HepG2 (cell line): ENCODE results near the gene LRRC10B. TPM values are rescaled to one million over a fixed set of nuclear protein-coding genes. Genes with fewer than 3 reads are reported as not detected.

Source experiments
- ATAC-seq: fragments of 200-7000 bp; cut with Tn5 transposase; 3 replicates; pipeline ENCODE4 v1.9.1; 2020; ENCODE audit warnings: mild to moderate bottlenecking, moderate library complexity
- BruUV-seq: library from RNA; stranded (reverse); fragments of 400-500 nt; replicated peaks from 2 replicates; lab custom pipeline; 2021; lab: Mats Ljungman, UMichigan
- CTCF ChIA-PET: fragments of 300-600 bp; formaldehyde crosslinking; extraction: SDS; loops from one replicate; lab custom pipeline; 2021; ENCODE audit warnings: low total read pairs, inconsistent platforms, low intra/inter-chr PET ratio; lab: Yijun Ruan, JAX
- POLR2A ChIA-PET: fragments of 350-600 bp; sonication (Branson Sonifier 250); formaldehyde crosslinking; loops from one replicate; lab custom pipeline; 2020; ENCODE audit warnings: antibody characterized with exemption, inconsistent platforms; lab: Yijun Ruan, JAX
- DNase-seq: peaks from one replicate; pipeline ENCODE4 v3.0.0-alpha.2; 2015; ENCODE audit warnings: low spot score
- FAIRE-seq: peaks from 3 replicates; lab custom pipeline; 2011; peaks lifted over from hg19 to GRCh38; lab: Jason Lieb, UNC
- H2AFZ ChIP-seq: one replicate; pipeline ENCODE4 v1.6.1; 2011; ENCODE audit warnings: low read length, inconsistent platforms
- H3K27ac ChIP-seq: fragments of 300-600 bp; 3 replicates; pipeline ENCODE4 v1.8.0; 2011; ENCODE audit warnings: mixed run types, mild to moderate bottlenecking, mixed read lengths, low read length, inconsistent platforms; ENCODE audit not compliant: insufficient read depth; ENCODE audit errors: extremely low read length
- H3K27me3 ChIP-seq, 2 experiments: fragments of 200-600 bp in 1 of 2; 2 replicates in 1 of 2; 3 replicates in 1 of 2; pipeline versions ENCODE4 v1.6.0 to v1.8.0; 2011; ENCODE audit warnings: low read length in 2 of 2, mild to moderate bottlenecking in 2 of 2, moderate library complexity in 2 of 2, inconsistent platforms in 1 of 2; ENCODE audit not compliant: insufficient read depth in 2 of 2, control insufficient read depth in 1 of 2
- H3K36me3 ChIP-seq, 2 experiments: fragments of 200-600 bp in 1 of 2; replicated peaks in 1 of 2; 2 replicates in 1 of 2; 3 replicates in 1 of 2; pipeline versions ENCODE4 v1.5.1 to v1.8.0; 2011; ENCODE audit warnings: low read length in 2 of 2, inconsistent platforms in 1 of 2; ENCODE audit not compliant: insufficient read depth in 2 of 2, control insufficient read depth in 1 of 2
- H3K4me1 ChIP-seq: 2 replicates; pipeline ENCODE4 v1.5.1; 2012; ENCODE audit warnings: low read length, inconsistent platforms; ENCODE audit not compliant: insufficient read depth
- H3K4me2 ChIP-seq: 2 replicates; pipeline ENCODE4 v1.6.0; 2011; ENCODE audit warnings: low read depth, low read length, inconsistent platforms
- H3K4me3 ChIP-seq, 3 experiments: fragments of 200-600 bp in 1 of 3; sonication (generic), shearing (Covaris generic) in 1 of 3; replicated peaks in 1 of 3; 2 replicates each; pipeline ENCODE4 v1.5.1; 2011 to 2016; ENCODE audit warnings: low read length in 3 of 3, inconsistent platforms in 2 of 3, low read depth in 2 of 3, mild to moderate bottlenecking in 2 of 3, control low read depth in 1 of 3, mixed read lengths in 1 of 3; ENCODE audit not compliant: insufficient read depth in 1 of 3
- H3K79me2 ChIP-seq: one replicate; pipeline ENCODE4 v1.6.1; 2011; ENCODE audit warnings: low read length, inconsistent platforms; ENCODE audit not compliant: insufficient read depth
- H3K9ac ChIP-seq: 2 replicates; pipeline ENCODE4 v1.6.0; 2011; ENCODE audit warnings: mild to moderate bottlenecking, low read depth, low read length, inconsistent platforms; ENCODE audit not compliant: insufficient read depth
- H3K9me3 ChIP-seq: 2 replicates; pipeline ENCODE4 v1.5.1; 2012; ENCODE audit warnings: mild to moderate bottlenecking, low read length
- H4K20me1 ChIP-seq: 2 replicates; pipeline ENCODE4 v1.6.0; 2011; ENCODE audit warnings: inconsistent platforms, mild to moderate bottlenecking, low read length, moderate library complexity; ENCODE audit not compliant: insufficient read depth
- CERS6 ChIP-seq: sonication (generic); formaldehyde crosslinking; IDR thresholded peaks from 2 replicates; pipeline ENCODE4 v1.5.0; 2020; ENCODE audit warnings: missing genetic modification reagents
- CREBL2 ChIP-seq: sonication (generic); formaldehyde crosslinking; IDR thresholded peaks from 2 replicates; pipeline ENCODE4 v1.8.1; 2023; ENCODE audit warnings: missing genetic modification reagents, mild to moderate bottlenecking, borderline replicate concordance
- DPF2 ChIP-seq: sonication (generic); formaldehyde crosslinking; IDR thresholded peaks from 2 replicates; pipeline ENCODE4 v1.4.0; 2020; ENCODE audit warnings: mild to moderate bottlenecking, low read depth, missing genetic modification reagents, borderline replicate concordance
- FOXO4 ChIP-seq: sonication (generic); formaldehyde crosslinking; conservative IDR thresholded peaks from 2 replicates; pipeline ENCODE4 v1.8.1; 2023; ENCODE audit warnings: missing genetic modification reagents
- KAT2B ChIP-seq: fragments of 150-350 bp; IDR thresholded peaks from 2 replicates; pipeline ENCODE4 v1.6.1; 2014; ENCODE audit warnings: low read depth, low read length, borderline replicate concordance
- MXD4 ChIP-seq: IDR thresholded peaks from 2 replicates; pipeline ENCODE4 v1.6.1; 2016; ENCODE audit warnings: mild to moderate bottlenecking, missing biosample characterization, missing genetic modification reagents
- TFDP1 ChIP-seq: IDR thresholded peaks from 2 replicates; pipeline ENCODE4 v1.6.1; 2016; ENCODE audit warnings: missing compliant biosample characterization, missing genetic modification reagents, borderline replicate concordance
- ZFP37 ChIP-seq: sonication (generic); formaldehyde crosslinking; IDR thresholded peaks from 2 replicates; pipeline ENCODE4 v1.4.0; 2020; ENCODE audit warnings: missing genetic modification reagents, borderline replicate concordance
- ZFP82 ChIP-seq: sonication (generic); formaldehyde crosslinking; IDR thresholded peaks from 2 replicates; pipeline ENCODE4 v1.5.1; 2020; ENCODE audit warnings: mild to moderate bottlenecking, missing genetic modification reagents, borderline replicate concordance
- ZNF652 ChIP-seq: IDR thresholded peaks from 2 replicates; pipeline ENCODE4 v1.6.1; 2016; ENCODE audit warnings: low read depth, borderline replicate concordance
- ZNF737 ChIP-seq: sonication (generic); formaldehyde crosslinking; IDR thresholded peaks from 2 replicates; pipeline ENCODE4 v1.5.0; 2020; ENCODE audit warnings: missing genetic modification reagents, mild to moderate bottlenecking, borderline replicate concordance
- WGBS: methylation state at CpG from one replicate; pipeline ENCODE4 v1.1.6; 2017; ENCODE audit warnings: low lambda C conversion rate; 5-methylcytosine and 5-hydroxymethylcytosine counted together
- in situ Hi-C: cut with HindIII; loops from 2 replicates; pipeline ENCODE4 v1.10.0; 2017; ENCODE audit warnings: low pct_unique_long_range_greater_than_20kb; ENCODE audit not compliant: extremely low pct_ligation_motif_present
- intact Hi-C: fragments of 100-400 bp; cut with micrococcal nuclease; formaldehyde crosslinking; loops from one replicate; pipeline ENCODE4 v1.10.0; 2022; ENCODE audit not compliant: unreplicated experiment
- polyA plus RNA-seq, 8 experiments: library from polyadenylated mRNA; depleted of rRNA in 3 of 8; stranded (reverse) in 7 of 8; unstranded in 1 of 8; fragments of >200 nt; fragmentation: Illumina TruSeq in 4 of 8; extraction: Trizol in 4 of 8; gene quantifications; 2 replicates each; pipeline versions ENCODE4 v1.2.1 to v1.2.3, GENCODE V29; 2011 to 2016; ENCODE audit warnings: low read depth in 4 of 8, missing spikeins in 1 of 8, mixed read lengths in 1 of 8; ENCODE audit not compliant: insufficient read depth in 1 of 8
- total RNA-seq, 5 experiments: library from RNA; depleted of rRNA; stranded (reverse); fragments of >200 nt; fragmentation: Illumina TruSeq; extraction: Trizol; gene quantifications; 2 replicates each; pipeline ENCODE4 v1.2.3, GENCODE V29; 2016; ENCODE audit warnings: low read depth in 1 of 5

Gene LRRC10B
- total and polyA plus RNA-seq, 2 of the 13 experiments (the other 11 are each of a cell fraction or from before 2014, with no cell fraction given) = not detected

GRCh38 chr11:61528114-61528513 lies 19.6 kb downstream of the LRRC10B start:
- WGBS = 29% methylated on average over 1 of the region's 14 CpGs
- Histone ChIP-seq H2AFZ (no peak overlapping the region), H3K27me3 (0 out of 5 replicates have a peak, but pooled peaks cover 0 to 3% of the 10 kb centered on the region in 2 experiments), H3K9ac (no peak overlapping the region), H3K27ac (no peak overlapping the region), H4K20me1 (no peaks in the 10 kb centered on the region)
- no peak for FAIRE-seq
- in situ Hi-C loops = no loop called here
- ChIA-PET POLR2A (no interaction called here), CTCF (no interaction called here)
- TF ChIP-seq CERS6 (CRISPR knock-in tag) = no peak
- no peak for TF ChIP-seq TFDP1 (CRISPR knock-in tag)
- no peak for TF ChIP-seq ZNF652 (CRISPR knock-in tag)
- TF ChIP-seq ZNF737 (CRISPR knock-in tag) = no peak
- no peak for TF ChIP-seq DPF2 (CRISPR knock-in tag)
- no peak for TF ChIP-seq FOXO4
- no peak for TF ChIP-seq MXD4
- no peak for TF ChIP-seq ZFP82
- no peak for TF ChIP-seq ZFP37 (CRISPR knock-in tag)
- no peak for TF ChIP-seq KAT2B
- TF ChIP-seq CREBL2 (CRISPR knock-in tag) = no peak
- TF ChIP-seq, all 625 proteins: peak for 0
- Histone ChIP-seq H3K36me3 (no peaks in the 10 kb centered on the region), H3K79me2 (no peaks in the 10 kb centered on the region), H3K4me1 (peaks cover 48% of the 10 kb centered on the region), H3K9me3 (no peaks in the 10 kb centered on the region), H3K4me2 (no peak overlapping the region), H3K4me3 (no peak overlapping the region)
- BruUV-seq = no TSS peak
- no peak for ATAC-seq
- intact Hi-C loops = no loop called here
- DNase-seq = no peak
